Amygdala (tissue), 56 donors: ENCODE data around the gene SMIM36.
"Not testable (repeated sequence)": the region's sequence is repeated elsewhere in the genome, so short reads cannot be mapped to it uniquely, and the experiment has no call there.

Experiments used
- DNase-seq, 56 donors: peaks; one replicate each; lab custom pipeline; 2025; lab: John Stamatoyannopoulos, UW

The SMIM36 gene

DNA sequence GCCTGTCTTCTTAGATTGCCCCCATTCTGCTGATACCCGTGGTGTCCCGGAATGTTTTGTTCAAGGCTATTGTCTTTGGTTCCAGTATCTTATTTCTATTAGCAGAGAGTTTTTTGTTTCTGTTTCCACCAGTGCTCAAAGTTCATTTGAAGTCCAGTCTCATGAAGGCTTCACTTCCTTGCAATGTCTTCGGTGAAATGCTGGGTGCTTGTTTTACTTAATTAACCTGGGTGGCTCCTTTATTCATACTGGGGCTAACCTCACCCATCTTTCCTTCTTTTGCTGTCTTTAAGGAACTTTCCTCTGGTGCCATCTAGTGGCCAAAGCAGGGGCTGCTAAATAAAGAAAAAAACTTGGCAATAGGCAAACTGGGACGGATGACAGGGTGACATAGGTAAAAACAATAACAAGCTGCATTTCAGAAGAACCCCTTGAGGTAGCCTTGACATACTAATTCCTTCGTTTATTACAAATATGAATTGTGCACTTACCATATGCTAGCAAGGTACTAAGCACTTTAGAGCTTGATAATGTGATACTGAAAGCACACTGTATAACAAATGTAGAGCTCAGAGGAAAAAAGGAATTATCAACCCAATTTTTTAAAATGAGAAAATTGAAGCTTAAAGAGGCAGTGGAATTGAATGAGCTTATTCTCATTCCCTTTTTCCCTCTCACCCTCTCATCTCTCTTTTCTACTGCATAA, 2.8 kb upstream of the SMIM36 start:
- DNase-seq, result peak in 42 of 56 donors; percentile 2 to 88 (median 32)

DNA sequence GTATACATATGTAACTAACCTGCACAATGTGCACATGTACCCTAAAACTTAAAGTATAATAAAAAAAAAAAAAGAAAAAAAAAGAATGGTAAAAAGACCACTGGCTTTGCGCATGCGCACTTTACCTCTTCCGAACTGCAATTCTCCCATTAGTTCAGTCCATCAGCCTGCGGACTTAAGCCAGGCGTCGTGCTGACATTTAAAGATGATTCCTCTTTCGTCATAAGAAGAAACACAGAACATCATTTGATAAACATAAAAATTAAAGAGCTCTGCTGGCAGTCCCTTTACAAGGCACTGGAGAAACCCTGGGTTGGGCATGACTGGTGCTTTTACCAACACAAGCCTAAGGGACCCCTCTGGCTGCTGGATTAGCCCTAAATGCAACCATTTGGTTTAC, 3.6 kb downstream of the SMIM36 start:
- DNase-seq, result not testable (repeated sequence)

DNA sequence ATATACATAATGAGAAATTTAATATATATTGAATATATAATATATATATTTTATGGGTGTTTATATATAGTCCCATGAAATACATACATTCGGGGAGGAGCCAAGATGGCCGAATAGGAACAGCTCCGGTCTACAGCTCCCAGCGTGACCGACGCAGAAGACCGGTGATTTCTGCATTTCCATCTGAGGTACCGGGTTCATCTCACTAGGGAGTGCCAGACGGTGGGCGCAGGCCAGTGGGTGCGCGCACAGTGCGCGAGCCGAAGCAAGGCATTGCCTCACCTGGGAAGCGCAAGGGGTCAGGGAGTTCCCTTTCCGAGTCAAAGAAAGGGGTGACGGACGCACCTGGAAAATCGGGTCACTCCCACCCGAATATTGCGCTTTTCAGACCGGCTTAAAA, 9.6 kb downstream of the SMIM36 start:
- not testable (repeated sequence) for DNase-seq

- DNase-seq, result no peak
These were observed 11.1 kb downstream of the SMIM36 start for GRCh38 chr17:55500103-55500502.

DNA sequence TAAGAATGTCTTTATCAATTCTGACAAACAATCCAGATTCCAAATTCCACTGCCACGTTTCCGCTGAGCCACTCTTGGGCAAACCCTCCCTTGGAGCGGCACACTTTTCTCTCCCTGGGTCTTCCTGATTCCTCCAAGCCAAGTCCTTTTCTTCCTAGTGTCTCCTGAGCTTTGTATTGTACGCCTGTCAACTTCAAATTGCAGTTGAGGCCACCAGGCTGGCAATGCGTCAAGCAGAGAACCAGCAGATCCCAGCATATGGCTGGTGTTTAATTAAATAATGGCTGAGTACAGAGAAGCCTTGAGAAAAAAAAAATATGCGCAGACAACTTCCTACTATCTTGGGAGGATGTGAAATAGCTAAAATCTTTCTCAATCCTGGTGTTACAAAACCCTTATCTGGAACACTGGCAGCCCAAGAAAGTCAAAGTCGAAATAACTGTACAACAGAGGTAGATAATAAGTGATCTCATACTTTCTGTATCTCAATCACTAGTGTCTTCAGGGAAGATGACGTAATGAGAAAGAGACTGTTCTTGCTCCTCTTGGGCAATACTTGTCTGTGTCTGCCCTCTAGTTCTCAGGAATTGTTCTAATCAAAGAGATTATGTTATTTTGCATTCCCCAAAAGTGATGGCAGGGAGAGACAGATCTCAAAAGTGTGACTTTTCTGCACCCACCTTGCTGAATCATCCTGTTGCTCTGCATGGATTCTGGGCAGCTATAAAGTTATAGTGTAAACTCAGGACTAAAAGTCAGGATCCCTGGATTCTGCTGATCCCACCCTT, 15.0 kb downstream of the SMIM36 start:
- DNase-seq, result peak in 8 of 56 donors; percentile 2 to 25 (median 5)

- no peak for DNase-seq
These were observed 16.0 kb downstream of the SMIM36 start for GRCh38 chr17:55495239-55495638.

GRCh38 chr17:55492781-55493341, 18.4 kb downstream of the SMIM36 start:
- DNase-seq, result peak in 2 of 56 donors; percentile 3 to 8

DNA sequence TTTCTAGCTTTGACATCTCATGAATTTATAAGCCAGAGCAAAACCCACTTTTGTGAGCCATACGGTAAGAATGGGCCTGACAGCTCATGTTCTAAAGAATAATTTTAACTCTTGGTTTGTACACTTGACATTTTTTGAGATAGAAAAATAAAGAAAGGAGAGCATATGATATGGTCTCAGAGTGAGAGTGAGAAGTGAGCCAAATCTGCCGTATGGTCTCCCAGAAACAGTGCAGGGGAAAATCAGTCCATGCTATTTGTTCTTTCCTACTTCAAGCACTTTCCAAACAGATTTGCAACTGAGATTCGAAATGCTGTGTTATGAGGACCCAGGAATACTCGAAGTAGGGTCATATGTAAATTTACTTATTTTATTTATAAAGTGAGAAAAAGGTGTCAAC, 20.9 kb downstream of the SMIM36 start:
- DNase-seq, result no peak

- DNase-seq, result no peak
These were observed 23.4 kb downstream of the SMIM36 start for GRCh38 chr17:55487695-55488432.

- DNase-seq, result no peak
These were observed 26.7 kb downstream of the SMIM36 start for GRCh38 chr17:55484575-55484974.

DNA sequence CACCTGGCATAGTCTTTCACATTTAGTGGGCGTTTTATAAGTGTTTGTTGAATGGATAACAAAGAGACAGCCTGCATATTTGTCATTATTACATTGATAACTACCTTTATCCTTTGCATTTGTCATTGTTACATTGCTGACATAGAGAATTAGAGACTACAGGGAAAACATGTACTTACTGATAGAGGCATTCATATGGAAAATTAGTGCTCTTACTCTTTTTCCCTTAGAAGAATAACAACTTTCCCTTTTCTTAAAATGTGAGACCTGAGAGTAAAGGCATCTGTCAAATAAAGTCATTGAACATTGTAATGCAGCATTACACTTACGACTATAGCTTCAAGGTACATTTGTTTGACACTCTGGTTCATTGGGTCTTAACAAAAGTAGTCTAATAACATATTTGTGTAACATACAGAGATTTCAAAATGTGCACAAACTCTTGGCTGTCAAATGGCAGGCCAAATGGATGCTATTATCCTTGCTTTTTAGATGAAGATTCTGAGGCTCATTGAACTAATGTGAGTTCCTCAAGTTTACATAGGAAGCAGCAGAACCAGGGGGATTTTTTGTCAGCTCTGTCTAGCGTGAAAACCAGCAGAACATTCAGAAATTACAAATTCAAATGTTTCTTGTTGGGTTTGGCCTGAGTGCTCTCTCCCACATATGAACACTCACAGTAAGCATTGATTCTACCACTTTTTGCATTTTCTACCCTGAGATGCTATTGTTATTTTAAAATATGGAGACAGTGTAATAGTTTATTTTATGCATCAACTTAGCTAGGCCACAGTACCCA, 28.5 kb downstream of the SMIM36 start:
- DNase-seq, result no peak

DNA sequence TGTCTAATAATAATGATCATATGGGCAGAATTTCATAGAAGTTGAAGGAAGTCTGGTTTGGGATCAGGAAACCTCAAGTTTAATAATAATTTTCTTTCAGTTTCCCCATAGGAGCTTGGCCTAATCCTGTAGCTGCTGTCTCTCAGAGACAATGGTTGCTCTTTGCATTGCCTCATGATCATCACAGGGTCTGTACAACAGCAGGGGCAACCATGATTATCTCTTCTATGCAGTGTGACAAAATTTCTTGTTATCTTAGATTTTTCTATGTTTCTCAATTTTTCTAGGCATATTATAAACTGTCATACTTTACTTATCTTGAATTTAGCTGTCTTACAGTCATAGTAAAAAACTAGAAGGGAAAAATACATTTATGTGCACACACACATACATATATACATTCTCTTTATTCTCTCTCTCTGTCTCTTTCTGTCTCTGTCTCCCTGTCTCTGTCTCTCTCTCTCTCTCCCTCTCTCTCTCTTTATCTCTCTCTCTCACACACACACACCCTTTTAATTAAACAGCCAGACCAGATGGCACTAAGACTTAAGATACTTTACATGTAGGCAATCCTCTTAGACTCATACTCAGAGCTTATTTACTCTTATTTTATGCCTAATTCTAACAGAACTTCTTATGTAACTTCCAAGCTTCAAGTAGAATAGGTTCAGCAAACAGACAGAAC, 30.5 kb downstream of the SMIM36 start:
- DNase-seq, result no peak

DNA sequence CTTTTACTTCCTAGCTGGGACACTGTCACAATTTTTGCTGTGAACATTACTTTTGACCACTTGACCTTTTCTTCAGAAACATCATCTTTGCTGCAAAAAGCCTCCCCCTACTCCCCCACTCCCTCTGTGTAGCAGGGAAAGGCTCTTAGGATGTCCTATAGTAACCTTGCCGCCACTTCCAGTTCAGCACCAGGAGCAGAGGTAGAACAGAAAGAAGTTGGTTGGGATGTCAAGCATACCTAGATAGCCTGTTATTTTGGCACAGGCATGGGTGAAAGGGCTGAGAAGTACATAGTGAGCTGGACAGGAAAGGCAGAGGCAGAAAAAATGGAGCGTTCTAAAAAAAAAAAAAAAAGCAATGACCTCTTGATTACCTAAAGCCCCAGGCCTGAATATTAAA, 31.3 kb downstream of the SMIM36 start:
- no peak for DNase-seq

GRCh38 chr17:55478971-55479370, 32.3 kb downstream of the SMIM36 start:
- no peak for DNase-seq

GRCh38 chr17:55466671-55467070, 44.6 kb downstream of the SMIM36 start:
- DNase-seq, result peak in 5 of 56 donors; percentile 3 to 19 (median 5)

GRCh38 chr17:55465771-55466170, 45.5 kb downstream of the SMIM36 start:
- DNase-seq, result not testable (repeated sequence)

GRCh38 chr17:55463600-55463999, 47.7 kb downstream of the SMIM36 start:
- no peak for DNase-seq

DNA sequence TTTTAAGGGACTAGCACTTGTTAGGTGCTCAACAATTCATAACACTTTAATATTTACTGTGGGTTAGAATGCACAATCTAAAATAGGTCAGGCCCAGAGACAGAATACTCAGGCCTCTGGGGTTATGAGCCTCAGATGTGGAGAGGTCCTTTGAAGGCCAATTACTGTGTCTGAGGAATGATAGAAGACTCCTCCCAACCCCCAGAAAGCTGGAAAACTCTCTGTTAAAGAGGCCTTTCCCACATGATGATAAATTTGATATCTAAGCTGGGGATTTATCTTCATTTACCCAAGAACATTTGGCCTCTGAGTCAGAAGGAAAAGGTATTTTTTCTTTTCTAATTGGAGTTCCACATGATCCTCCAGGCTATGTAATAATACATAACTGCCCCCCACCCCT, 48.5 kb downstream of the SMIM36 start:
- DNase-seq, result no peak

DNA sequence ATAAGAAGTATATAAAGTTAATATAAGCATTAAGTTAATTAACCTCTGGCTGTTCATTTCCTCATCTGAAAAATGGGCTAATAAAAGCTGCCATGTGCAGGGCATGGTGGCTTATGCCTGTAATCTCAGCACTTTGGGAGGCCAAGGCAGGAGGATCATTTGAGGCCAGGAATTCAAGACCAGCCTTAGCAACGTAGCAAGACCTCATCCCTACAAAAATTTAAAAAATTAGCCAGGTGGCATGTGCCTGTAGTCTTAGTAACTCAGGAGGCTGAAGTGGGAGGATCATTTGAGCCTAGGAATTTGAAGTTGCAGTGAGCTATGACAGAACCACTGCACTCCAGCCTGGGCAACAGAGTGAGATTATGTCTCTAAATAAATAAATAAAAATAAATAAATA, 49.0 kb downstream of the SMIM36 start:
- no peak for DNase-seq

DNA sequence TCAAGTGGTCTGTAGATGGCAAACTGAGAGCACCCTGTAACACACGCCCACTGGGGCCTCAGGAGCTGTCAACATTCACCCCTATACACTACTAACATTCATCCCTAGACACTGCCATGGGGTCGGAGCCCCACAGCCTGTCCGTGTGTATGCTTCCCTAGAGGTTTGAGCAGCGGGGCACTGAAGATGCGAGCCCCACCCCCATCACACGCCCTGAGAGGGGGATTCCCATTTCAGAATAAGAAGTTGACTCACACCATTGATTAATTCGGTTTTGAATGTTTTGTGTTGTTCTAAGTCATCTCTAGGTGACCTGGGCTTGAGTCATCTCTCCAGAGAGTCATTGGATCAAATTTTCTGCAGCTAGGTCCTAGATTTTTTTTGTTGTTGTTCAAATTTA, 52.3 kb downstream of the SMIM36 start:
- DNase-seq, result no peak
